ENCODE measurements around the gene OSTF1.
A peak's percentile ranks its signal among the peaks of the same experiment; 100 is the strongest.

The OSTF1 gene

DNA sequence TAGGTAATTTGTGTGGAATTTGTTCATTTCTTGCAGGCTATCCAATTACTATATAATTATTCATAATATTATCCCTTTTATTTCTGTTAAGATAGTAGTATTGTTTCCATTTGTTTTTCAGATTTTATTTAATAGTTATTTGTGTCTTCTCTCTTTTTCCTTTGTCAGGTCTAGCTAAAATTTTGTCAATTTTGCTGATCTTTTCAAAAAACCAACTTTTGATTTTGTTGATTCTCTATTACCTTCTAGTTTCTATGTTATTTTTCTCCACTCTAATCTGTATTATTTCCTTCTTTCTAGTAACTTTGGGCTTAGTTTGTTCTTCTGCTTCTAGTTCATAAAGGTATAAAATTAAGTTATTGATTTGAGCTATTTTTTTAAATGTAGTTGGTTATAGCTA lies 76.3 kb downstream of the OSTF1 start:
- no peak for DNase-seq (ENCODE audit: low read depth, low spot score)

DNA sequence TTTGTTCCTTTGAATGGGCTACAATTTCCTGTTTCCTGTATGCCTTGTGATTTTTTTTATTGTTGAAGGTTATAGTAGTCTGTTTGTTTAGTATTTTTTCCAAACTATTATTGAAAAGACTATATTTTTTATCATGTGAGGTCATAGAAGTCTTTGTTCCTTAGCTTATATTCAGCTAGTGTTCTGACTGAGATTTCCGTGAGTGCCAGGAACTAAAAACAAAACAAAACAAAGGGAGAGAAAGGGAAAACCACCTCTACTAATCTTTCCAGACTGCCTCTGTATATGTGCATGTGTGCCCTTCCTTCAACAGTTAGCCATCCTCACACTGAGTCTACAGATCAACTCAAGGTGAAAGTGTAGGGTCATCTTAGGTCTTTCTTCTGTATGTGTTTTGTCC lies 79.0 kb downstream of the OSTF1 start:
- DNase-seq (ENCODE audit: low read depth, low spot score) = no peak

DNA sequence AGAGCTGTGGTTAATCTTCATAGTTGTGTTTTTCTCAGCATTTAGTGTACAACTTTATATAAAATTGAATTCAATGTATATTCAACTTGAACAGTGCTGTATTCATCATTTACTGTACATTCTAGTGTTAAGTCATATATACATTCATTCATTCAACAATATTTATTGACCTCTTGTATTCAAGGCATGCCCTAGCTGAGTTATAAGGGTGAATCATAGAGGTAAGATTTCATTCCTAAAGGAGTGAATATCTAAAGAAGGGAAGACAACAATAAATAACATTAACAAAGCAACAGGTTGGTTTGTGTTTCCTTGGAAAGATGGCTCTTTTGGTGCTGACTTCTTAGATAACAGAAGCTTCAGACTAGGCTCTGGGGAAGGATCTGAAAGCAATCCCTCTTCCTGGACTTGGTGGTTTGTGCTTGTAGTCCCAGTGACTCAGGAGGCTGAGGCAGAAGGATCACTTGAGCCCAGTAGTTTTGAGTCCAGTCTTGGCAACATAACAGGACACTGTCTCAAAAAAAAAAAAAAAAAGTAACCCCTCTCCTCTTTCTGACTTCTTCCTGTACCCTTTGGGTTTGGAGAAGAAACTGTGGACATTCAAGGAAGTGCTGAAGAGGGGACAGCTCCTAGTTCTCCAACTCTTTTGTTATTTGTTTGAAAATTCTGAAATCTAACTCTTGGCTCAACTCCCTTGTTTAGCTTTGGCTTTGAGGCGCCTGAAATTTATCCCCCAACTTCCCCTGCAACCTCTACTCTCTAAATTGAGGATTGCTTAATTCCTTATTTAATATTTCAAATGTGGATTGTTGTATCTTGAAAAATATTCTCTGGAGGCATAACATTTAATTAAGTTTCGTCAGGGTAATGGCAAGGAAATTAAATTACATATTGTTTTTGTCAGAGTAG lies 80.2 kb downstream of the OSTF1 start:
- no peak for DNase-seq (ENCODE audit: low read depth, low spot score)

DNA sequence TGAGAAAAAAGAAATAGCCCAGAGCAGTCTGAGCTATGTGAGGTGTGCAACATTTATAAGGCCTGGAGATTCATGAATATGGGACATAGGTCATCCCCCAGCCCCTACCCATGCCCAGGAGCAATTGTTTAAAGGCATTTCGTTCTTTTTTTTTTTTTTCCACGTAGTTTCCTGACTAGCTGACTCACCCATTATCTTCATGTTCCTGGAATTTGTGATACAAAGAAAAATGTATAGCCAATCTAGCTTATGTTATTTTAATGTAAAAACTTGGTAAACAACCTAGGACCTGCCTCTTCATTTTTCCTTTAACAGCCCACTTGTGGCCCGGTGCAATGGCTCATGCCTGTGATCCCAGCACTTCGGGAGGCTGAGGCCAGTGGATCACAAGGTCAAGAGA lies 81.3 kb downstream of the OSTF1 start:
- DNase-seq (ENCODE audit: low read depth, low spot score) = no peak

DNA sequence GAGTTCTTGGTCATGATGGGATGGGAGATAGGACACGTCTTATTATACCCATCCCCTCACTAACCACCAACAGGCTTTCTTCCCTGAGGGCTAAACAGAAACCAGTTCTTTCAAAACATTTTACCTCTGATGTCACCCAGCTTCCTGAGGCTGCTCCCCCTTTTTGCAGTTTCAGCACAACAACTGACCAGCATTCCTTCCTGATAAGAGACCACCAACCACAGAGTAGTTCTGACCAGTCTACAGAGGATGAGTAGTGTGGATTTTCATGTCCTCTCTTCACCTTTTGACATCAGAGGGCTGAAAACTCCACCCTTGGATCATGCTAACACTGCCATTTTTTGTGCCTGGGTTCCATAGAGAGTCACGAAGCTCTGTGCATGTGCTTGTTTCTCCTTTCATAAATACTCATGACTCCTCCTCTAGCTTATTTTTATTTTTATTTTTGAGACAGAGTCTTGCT lies 82.6 kb downstream of the OSTF1 start:
- DNase-seq (ENCODE audit: low read depth, low spot score) = peak; percentile 83

DNA sequence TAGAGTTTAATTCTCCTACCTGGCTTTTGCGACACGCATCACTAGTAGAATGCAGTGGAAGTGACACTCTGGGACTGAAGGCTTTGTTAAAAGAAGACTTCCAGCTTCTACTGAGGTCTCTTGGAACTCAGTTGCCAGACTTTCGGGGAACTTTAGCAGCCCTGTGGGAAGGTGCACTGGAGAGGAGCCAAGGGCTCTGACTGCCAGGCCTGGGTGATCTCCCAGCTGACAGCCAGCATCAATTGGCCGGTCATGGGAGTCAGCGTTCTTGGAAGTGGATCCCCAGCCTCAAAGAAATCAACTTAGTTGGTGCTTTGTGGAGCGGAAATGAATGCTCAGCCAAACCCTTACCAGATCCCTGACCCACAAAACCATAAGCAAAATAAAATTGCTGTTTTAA lies 87.1 kb downstream of the OSTF1 start:
- no peak for DNase-seq (ENCODE audit: low read depth, low spot score)

DNA sequence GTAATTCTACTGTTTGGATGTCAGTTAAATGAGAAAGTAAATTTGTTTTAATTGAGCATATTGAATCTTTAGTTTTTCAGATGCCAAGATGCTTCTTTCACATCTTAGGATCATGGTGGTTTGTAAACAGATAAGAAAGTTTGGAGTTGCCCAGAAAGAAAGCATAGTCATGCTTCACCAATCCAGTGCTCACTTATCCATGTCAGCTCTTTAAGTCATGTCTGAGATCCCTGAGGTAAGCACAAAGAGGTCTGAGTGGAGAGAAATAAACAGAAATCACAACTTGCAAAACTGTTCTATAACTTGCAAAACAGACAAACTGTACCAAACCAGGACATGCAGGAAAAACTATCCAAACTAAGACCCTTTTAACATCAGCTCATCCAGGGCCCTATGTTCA lies 87.7 kb downstream of the OSTF1 start:
- DNase-seq (ENCODE audit: low read depth, low spot score) = no peak

DNA sequence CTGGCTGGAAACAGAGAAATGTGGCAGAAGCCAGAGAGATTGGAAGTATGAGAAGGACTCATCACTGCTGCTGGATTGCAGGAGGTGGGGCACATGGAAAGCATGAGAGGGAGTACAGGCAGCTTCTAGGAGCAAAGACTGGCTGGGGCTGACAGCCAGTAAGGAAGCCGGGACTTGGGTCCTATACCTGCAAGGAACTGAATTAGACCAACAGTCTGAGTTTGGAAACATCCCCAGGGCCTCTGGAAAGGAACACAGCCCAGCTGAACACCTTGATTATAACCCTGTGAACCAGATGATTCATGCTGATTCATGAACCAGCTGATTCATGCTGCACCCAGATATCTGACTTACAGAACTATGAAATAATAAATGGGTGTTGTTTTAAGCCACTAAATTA lies 93.4 kb downstream of the OSTF1 start:
- no peak for DNase-seq (ENCODE audit: low read depth, low spot score)

DNA sequence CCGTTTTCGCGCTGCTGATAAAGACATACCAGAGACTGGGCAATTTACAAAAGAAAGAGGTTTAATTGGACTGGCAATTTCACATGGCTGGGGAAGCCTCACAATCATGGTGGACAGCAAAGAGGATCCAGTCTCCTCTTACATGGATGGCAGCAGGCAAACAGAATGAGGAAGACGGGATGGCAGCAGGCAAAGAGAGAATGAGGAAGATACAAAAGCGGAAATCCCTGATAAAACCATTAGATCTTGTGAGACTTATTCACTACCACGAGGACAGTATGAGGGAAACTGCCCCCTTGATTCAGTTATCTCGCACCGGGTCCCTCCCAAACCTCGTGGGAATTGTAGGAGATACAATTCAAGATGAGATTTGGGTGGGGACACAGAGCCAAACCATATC lies 95.0 kb downstream of the OSTF1 start:
- no peak for DNase-seq (ENCODE audit: low read depth, low spot score)

DNA sequence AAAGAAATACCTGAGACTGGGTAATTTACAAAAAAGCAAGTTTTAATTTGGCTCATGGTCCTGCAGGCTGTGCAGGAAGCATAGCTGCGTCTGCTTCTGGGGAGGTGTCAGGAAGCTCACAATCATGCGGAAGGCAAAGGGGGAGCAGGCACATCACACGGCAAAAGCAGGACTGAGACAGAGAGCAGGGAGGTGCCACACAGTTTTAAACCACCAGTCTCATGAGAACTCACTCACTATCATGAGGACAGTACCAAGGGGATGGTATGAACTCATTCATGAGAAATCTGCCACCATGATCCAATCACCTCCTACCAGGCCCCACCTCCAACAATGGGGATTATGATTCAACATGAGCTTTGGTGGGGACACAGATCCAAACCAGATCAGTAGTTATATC lies 96.2 kb downstream of the OSTF1 start:
- DNase-seq (ENCODE audit: low read depth, low spot score) = no peak

DNA sequence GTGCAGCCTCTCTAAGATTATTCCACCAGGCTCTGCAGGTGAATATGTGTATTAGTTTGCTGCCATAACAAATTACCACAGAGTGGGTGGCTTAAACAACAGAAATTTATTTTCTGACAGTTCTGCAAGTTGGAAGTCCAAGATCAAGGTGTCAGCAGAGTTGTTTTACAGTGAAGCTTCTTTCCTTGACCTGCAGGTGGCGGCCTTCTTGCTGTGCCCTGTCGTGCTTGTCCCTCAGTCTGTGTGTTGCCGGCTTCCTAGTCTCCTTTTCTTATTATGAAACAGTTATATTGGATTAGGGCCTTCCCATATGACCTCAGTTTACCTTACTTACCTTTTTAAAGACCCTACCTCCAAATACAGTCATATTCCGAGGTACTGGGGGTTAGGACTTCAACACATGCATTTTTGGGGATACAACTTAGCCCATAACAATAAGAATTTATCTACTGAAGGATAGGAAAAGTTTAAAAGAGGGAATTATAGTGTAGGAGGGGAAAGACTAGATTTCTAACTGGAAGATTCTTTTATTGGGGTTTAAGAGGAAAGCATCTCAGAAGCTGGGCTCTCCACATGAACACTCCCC lies 97.4 kb downstream of the OSTF1 start:
- peak; percentile 24 for DNase-seq (ENCODE audit: low read depth, low spot score)

DNA sequence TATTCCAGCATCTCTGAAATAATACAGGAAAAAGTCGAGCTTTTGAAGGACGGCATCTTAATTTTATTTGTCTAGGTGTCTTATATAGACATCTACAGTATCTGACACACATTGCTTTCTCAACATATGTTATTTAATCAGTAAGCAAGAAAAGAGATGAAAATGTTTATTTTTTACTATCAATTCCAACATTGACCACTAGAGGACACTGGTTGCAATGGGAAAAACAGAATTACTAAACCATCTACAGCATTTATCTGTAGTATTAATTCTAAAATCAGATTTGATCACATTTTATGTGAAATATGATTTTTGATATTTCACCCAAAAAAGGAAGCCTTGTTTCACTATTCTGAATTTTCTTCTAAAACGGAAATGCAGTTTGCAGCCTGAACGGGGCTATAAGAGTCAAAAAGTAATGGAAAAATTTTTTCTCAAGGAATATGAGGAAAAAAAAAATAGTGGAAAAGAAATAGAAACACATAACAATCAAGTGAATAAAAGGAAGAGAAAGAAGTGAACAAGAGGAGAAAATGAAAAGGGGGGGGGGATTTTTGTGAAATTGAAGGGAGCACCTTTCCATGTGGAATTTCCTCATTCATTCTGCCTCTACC lies 98.6 kb downstream of the OSTF1 start:
- no peak for DNase-seq (ENCODE audit: low read depth, low spot score)

DNA sequence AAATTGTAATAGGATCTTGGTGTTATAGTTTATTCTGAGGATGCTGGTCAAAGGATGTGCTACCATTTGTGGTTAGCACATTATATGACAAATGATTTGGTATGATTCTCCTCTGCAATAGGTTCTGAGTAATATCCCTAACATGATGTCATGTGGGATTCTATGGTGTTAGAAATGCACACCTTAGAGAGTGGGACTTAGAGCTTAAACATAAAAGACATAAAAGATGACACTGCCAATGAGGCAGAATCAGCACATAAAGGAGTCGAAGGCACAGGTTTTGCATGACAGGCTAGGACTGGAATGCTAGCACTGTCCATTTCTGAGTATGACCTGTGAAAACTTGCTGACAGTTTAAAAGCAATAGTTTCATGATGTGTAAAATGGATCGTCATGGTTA lies 100.4 kb downstream of the OSTF1 start:
- no peak for DNase-seq (ENCODE audit: low read depth, low spot score)

DNA sequence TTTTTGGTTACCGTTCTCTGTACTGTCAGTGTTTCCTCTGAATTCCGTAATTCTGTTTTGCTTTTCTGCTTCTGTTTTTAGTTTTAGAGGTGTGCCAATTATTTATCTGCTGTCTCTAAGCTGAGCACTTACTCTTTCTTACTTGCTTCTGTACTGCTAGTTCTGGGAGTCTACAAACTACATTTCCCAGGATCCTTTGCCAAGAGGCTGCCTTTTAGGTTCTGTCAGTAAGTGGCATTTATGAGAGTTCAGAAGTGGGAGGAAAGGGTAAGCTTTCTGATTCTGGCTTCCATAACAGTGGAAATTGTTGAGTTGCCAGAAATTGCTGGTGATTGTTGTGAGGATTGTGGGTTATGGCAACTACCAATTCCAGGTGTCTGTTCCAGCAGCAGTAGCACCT lies 102.4 kb downstream of the OSTF1 start:
- no peak for DNase-seq (ENCODE audit: low read depth, low spot score)

Measured in ELF-1 (cell line).